GM18909 (cell line): ENCODE measurements around the gene SRSF3.
"Not testable (repeated sequence)": the region's sequence is repeated elsewhere in the genome, so short reads cannot be mapped to it uniquely, and the experiment has no call there.

Experiments
- ATAC-seq: cut with Tn5 transposase; IDR thresholded peaks from one replicate; pipeline ENCODE4 v1.9.1; 2021; ENCODE audit warnings: mild to moderate bottlenecking; ENCODE audit not compliant: unreplicated experiment, poor library complexity

The SRSF3 gene

DNA sequence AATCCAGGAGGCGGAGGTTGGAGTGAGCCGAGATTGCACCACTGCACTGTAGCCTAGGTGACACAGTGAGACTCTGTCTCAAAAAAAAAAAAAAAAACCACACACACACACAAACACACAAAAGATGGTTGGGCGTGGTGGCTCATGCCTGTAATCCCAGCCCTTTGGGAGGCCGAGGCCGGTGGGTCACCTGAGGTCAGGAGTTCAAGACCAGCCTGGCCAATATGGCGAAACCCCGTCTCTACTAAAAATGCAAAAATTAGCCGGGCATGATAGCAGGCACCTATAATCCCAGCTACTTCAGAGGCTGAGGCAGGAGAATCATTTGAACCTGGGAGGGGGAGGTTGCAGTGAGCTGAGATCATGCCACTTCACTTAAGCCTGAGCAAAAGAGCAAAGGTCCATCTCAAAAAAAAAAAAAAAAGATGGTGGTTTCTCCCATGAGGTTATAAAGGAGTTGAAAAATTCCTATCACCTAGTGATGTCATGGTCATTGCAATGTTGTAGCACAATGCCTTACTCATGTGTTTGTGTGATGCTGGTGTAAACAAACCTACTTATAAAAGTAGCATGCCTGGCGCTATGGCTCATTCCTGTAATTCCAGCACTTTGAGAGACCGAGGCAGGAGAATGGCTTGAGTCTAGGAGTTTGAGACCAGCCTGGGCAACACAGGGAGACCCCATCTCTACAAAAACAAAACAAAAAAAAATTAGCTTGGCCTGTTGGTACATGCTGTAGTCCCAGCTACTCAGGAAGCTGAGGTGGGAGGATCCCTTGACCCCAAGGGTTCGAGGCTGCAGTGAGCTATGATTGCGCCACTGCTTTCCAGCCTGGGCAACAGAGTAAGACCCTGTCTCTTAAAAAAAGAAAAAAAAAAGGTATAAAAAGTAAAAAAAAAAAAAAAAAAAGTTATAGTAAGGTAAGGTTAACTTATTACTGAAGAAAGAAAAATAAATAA is 21.5 kb upstream of the SRSF3 start:
- not testable (repeated sequence) for ATAC-seq

DNA sequence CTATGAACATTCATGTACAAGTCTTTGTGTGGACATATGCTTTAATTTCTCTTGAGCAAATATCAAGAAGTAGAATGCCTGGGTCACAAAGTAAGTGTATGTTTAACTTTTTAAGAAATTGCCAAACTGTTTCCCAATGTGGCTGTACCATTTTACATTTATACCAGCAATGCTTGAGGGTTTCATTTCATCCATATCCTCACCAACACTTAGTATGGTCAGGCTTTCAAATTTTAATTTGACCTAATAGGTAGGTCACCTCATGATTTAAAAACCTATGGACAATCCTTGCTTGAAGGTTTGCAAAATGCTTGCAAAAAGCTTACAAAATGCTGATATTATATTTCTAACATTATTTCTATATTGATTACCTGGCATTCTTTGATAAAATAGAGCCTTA is 19.5 kb upstream of the SRSF3 start:
- ATAC-seq, result no peak

DNA sequence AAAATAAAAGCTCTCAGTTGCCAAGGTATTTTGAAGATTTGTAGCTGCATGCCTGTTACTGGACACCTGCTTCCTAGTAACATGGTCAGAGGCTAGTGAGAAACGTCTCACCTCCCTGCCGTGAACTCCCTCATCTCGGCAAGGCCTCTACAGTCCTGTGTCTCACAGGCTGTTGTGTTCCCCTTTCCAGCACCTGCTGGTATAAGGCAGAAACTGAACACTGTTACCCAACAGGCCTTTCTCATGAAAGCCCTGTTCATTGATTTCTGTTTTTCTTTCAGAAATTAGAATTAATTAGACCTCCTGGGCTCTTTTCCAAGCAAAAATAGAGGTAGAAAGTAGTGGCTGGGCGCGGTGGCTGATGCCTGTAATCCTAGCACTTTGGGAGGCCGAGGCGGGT is 17.6 kb upstream of the SRSF3 start:
- ATAC-seq, result no peak

DNA sequence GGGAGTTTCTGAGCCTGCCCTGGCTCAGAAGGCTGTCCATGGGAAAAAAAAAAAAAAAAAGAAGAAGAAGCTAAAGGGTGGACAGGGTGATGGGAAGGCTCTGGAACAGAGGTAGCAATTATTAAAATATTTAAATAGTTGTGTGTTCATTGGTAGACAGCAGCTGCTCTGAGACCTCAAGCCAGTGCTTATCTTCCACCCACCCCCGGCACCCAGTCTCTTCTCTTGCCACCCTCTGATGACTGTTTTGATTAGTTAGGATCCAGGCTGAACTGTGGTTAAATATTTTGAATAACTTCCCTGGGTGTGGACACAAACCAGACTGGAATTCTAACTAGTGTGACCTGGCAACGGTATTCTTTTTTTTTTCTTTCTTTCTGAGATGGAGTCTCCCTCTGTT is 16.9 kb upstream of the SRSF3 start:
- no peak for ATAC-seq

DNA sequence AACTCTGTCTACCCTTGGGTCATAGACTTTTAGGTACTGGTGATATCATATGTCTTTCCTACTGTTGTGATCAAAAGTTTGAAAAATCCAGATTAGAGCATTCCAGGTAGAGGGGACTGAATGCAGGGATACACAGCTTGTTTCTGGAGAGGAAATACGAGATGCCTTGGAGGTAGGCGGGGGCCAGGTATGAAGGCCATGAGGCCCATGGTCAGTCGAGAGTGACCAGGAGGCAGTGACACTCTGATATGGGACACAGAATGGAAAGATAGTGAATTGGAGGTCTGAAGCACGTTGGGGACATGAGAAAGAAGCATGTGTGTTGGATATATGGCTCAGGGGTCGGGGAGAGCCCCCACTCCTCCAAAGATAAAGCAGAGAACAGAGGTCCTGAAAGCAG is 16.1 kb upstream of the SRSF3 start:
- ATAC-seq, result no peak

GRCh38 chr6:36578431-36578830 is 15.7 kb upstream of the SRSF3 start:
- ATAC-seq, result no peak

- no peak for ATAC-seq
Measured at GRCh38 chr6:36580184-36580526, 14.0 kb upstream of the SRSF3 start.

GRCh38 chr6:36581716-36582115 is 12.4 kb upstream of the SRSF3 start:
- no peak for ATAC-seq

- no peak for ATAC-seq
Measured at GRCh38 chr6:36586606-36587005, 7.6 kb upstream of the SRSF3 start.

GRCh38 chr6:36589025-36589400 is 5.1 kb upstream of the SRSF3 start:
- ATAC-seq, result not testable (repeated sequence)

GRCh38 chr6:36590237-36590636 is 3.9 kb upstream of the SRSF3 start:
- no peak for ATAC-seq

DNA sequence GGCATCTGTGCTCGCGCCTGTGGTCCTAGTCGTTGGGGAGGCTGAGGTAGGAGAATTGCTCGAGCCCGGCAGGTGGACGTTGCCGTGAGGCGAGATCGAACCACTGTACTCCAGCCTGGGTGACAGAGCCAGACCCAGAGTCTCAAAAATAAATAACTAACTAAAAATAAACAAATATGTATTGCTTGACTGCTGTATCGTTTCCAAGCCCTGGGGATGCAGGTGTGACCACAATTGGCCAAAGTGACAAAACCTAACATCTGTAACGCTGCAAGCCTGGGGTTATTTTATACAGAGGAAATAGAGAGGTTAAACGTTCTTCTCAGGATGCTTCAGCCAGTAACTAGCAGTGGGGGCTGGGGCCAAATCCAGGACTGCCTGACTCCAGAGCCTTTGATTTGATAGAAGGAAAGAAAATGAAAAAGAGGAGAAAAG is 1.9 kb upstream of the SRSF3 start:
- peak; percentile 42 for ATAC-seq

GRCh38 chr6:36593569-36594028 is 563 bp upstream of the SRSF3 start:
- peak; percentile 11 for ATAC-seq

DNA sequence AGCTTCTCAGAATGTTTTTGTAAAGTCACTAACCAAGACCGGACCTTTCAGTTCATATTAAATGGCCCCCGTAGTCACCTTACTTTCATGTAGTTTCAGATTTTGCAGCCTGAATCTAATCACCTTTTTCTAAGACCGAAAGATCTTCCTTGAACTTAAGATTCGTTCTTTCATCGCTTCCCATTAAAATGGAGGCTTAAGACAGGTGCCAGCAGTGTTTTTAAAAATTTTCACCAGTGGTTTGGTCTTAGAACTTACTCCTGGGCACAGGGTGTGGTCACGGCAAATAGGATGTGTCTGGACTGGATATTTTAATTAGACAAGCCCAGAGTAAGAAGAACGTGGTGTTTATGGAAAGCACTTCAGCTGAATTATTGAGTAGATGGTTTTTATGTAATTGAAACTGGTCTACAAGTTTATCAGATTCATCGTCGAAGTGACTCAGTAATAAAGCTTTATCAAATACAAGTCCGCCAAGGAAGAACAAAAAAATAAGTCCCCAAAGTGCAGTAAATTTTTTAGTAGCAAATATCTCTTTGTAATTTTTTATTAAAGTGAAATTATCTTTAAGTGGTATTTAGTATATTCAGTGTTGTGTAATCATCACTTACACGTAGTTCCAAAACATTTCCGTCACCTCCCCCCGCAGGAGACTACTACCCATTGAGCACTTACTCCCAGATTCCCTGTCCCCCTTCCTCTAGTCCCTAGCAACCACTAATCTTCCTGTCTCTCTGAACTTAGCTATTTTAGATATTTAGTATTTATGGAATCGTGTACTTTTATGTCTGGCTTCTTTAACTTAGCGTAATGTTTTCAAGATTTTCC is 868 bp downstream of the SRSF3 start:
- no peak for ATAC-seq

DNA sequence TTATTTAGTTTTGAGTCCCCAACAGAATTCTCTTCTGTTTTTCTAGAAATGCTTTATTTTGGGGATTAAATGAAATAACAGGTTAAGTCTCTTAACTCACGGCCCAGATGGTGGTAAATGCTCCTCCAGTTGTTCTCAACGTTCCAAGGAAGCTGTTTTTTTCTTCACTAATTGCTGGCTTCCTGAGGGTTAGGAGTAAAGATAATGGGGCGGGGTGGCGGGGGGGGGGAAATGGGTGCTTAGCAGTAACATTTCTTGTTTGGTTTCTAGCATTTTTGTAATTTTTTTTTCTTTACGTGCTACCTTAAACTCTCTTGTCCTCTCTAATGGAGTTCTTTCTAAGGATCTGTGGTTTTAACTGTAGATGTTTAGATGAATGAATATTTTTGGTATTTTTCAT is 2.2 kb downstream of the SRSF3 start:
- no peak for ATAC-seq

DNA sequence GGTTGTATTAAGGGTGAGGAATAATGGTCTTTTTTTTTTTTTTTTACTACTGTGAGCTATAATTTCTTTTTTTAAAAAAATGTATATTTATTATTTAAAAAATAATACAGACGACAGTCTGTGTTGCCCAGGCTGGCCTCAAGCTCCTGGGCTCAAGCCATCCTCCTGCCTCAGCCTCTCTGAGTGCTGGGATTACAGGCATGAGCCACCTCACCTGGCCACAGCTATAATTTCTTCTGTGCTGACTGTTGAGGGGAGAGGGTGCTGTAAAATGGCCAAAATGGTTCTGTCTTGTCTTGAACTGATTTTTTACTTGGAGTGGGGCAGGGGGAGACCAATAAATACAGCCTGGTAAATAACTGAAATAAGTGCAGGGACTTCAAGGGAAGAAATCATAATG is 3.6 kb downstream of the SRSF3 start:
- ATAC-seq, result no peak

DNA sequence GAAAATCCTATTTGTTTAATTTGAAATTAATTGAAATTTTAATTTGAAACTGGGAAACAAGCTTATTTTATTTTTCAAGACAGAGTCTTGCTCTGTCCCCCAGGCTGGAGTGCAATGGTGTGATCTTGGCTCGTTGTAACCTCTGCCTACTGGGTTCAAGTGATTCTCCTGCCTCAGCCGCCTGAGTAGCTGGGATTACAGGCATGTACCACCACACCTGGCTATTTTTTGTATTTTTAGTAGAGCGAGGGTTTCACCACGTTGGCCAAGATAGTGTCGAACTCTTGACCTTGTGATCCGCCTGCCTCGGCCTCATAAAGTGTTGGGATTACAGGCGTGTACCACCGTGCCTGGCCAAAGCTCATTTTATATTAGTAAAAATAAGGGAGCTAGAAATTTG is 4.2 kb downstream of the SRSF3 start:
- ATAC-seq, result no peak

GRCh38 chr6:36598739-36599318 is 4.7 kb downstream of the SRSF3 start:
- no peak for ATAC-seq

GRCh38 chr6:36599791-36600209 is 5.6 kb downstream of the SRSF3 start:
- ATAC-seq, result no peak

DNA sequence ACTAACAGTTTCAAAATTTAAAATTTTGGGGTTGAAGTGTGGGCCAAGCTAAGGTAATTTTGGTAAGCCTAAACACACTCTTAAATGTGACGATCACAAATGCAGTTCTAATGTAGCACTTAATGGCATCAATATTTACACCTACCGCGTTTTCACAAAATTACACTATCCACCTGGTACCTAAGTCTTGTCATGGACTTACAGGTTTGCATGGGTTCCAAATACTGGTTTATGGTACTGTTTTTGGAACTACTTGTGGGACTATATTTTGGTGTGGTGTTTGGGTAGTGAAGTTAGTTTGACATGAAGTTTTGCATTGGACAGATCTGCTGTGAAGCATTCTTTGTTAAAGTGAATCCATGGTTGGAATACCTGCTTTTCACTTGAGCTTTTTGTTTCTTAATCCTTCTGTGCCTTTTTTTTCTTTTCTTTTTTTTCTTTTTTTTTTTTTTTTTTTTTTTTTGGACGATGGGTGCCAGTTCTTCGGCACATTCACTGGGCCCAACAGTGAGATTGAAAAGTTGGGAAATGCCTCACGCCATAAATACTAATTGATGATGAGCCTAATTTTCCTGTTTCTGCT is 6.5 kb downstream of the SRSF3 start:
- ATAC-seq, result no peak

- ATAC-seq, result not testable (repeated sequence)
Measured at GRCh38 chr6:36601818-36602217, 7.7 kb downstream of the SRSF3 start.
